Ureter (tissue), 1 donor: ENCODE data around the gene GAS7. TPM values are rescaled to one million over a fixed set of nuclear protein-coding genes. Genes with fewer than 3 reads are reported as not detected.

Source experiments
- DNase-seq: peaks from one replicate; pipeline ENCODE4 v3.0.0-alpha.2; 2020; ENCODE audit warnings: low spot score
- total RNA-seq: library from RNA; stranded (reverse); gene quantifications from one replicate; pipeline ENCODE4 v1.2.4, GENCODE V29; 2023
- donor health status: DM: yes; HTN: yes; CAD: no.

The GAS7 gene
- total RNA-seq, 1 donor from 2014 or later, result 31.2 TPM

DNA sequence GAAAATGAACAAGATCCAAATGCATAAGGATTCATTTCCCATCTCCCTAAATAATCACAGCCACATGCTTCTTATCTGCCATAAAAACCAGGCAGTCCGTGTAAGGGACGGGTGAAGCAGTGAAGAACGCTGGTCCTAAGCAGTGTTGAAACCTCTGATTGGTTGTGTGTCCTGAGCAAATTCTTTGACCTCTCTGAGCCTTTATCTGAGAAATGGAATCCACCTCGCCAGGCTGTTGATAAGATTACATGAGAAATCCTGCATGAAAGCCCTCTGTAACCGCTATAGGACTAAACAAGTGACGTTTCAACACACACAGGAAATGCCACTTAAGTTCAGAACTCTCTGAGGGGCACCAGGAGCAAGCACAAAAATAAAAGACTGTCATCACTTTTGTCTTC lies 26.8 kb downstream of the GAS7 start:
- DNase-seq, result no peak

DNA sequence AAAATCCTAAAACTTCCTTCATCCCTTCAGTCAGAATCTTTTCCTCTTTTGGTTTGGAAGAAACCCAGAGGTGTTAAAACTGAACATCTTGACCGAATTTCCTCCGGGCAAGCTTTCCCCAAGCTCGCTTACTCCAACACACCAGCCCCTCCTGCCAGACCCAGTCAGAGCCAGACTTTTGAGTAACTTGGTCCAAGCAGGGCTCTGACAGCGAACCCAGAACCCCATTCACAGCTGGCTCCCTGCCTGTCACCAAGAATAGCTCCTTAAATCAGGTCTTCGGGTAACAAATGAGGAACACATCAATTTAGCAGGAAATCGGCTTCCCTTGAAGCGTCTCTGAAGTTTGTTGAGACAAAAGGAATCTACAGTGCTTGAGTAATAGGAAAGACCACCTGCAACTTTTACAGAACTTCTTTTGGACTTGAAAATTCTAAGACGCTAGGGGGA lies 27.3 kb downstream of the GAS7 start:
- no peak for DNase-seq

DNA sequence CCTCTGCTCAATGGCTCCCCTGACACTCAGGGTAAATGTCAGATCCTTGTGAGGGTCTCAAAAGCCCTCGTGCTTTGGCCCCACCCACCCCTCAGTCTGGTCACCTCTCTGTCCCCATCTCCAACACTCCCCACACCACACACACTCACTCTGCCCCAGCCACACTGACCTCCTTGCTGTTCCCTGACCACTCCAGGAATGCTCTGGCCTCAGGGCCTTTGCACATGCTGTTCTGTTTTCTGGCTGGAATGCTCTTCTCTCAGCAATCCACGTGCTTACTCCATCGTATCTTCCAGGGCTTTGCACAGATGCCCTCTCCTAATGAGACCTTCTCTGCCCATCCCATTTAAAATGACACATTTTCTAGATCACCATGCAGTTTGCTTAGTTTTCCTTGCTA lies 28.2 kb downstream of the GAS7 start:
- no peak for DNase-seq

DNA sequence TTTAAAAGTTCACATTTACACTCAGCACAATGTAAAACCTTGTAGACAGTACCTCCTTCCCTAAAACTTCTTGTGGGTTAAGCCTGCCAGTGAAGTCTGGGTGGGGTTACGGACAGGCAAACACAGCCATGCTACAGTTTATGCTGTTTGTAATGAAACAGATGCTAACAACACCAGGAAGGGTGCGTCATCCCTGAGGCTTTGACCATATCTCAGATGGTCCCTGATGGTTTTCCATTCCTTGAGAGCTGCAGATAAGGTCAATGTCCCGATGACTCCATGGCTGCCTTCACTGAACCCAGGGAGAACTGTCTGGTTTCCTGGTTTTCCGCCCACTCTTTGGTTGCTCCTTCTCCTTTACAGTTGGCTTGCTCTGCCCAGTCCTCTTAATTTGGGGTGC lies 29.1 kb downstream of the GAS7 start:
- DNase-seq, result no peak

DNA sequence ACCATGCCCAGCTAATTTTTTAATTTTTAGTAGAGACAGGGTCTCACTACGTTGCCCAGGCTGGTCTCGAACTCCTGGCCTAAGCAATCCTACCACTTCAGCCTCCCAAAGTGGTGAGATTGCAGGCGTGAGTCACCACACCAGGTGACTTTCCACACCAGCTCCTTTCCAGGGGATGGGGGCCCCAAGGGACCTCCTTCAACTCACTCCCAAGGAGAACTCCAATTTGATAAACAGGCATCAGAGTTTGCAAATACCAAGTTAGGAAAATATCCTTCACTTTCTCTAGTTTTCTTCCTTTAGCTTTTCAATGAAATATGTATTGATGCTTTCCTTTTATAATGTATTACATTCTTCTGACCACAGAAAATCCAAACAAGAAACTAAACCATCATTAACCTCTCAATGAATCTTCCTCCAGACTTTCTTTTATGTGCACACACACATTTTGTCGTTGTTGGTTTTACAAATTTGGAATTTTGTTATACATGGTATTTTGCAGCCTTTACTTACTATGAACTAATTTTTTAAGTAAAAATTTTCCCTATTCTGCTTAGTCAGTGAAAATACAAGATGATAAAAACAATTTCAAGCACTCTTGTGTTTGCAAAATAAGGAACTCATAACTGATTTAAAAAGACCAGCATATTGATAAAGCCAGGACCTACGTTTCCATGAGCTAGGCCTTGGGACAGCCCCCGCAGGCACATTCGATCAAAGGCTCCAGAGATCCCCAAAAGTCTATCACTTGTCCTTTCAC lies 32.0 kb downstream of the GAS7 start:
- DNase-seq, result no peak

DNA sequence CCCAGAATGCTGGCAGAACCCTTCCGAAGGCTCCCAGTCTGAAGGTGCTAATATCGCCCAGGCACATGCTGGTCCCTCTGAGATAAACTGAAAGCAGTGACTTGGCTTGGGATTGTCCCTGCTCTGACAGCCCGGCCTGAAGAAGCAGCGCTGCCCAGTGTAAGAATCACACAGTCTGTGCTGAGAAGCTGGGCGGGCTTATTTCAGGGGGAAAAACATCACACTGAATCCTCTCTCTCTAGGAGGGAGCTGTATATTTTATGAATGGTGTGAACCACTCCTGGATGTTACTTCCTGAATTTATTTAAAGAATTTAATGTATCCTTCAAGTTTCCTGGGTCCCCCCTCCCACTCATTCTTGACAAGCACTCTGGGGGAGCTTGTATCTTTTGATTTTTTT lies 36.3 kb downstream of the GAS7 start:
- DNase-seq, result no peak

DNA sequence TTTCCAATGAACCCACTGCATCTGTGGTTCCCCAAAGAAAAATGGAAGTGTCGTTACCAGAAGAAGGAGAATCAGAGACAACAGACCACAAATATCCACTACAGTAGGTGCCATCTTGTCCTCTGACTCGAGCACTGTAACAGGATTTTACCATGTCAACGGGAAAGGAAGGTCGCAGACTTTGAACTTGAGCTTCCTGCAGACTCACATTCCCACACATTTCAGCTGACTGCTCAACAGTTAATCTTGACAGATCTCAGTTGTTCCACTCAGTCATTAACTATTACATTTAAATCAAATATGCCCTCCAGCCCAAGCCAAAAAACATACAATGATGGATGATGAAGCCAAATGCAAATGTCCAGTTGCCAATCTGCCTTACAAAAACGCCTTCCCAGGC lies 37.0 kb downstream of the GAS7 start:
- no peak for DNase-seq

DNA sequence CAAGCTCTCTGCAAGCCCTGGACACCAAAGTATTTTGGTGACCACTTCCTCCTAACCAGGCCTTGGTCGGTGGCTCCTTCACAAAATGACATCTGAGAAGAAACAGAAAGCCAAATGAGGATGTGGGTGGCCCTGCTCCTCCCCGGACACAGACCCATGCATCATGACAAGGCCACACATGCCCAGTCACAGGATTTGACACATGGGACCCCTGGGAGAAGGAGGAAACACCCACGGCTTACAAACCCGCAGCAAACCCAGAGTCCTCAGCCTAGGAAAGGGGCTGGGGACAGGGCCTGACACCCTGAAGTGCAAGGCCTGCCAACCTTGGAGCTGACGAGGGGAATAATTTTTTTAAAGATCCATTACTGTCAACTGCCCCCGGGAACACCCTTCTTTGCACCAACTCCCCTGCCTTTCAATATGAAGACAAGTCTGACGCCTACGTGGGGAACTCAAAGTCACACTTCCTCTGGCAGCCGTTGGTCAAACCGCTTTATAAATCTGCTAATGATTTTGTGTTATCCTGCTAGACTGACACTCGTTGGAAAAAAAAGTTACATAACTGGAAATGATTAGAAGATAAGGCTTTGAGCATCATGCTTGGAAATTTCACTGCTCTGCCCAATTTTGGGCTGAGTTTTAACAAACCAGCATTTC lies 41.3 kb downstream of the GAS7 start:
- DNase-seq, result no peak

DNA sequence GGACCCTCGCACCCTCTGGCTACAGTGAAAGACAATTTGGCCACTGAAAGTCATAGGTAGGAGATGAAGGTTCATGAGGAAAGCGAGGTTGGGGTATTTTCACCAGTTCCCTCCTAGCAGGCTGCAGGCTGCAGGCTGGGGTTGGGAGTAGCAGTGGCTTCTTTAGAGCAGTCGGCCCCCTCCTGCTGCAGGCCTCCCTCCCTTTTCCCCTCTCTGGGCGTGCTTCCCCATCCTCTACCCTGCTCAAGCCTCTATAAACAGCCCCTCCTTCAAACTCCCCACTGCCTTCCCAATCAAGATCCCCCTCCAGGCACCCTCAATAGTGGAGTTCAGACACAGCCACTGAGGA lies 41.8 kb downstream of the GAS7 start:
- DNase-seq, result no peak

DNA sequence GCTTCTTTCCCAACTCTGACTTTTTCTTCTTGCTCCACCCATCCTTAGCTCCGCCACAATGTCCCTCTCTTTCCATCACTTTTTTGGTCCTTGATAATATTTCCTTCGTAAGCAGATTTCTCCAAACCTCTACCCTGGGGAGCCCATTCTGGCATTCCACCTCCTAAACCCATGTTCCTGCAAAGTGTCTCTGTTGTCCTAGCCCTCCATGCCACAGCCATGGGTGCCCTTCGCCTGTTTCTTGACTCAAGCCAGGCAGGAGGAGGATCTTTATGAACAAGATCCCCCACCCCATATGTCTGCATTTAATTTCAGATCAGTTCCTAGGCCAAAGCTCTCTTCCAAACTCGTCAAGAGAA lies 42.4 kb downstream of the GAS7 start:
- DNase-seq, result no peak

DNA sequence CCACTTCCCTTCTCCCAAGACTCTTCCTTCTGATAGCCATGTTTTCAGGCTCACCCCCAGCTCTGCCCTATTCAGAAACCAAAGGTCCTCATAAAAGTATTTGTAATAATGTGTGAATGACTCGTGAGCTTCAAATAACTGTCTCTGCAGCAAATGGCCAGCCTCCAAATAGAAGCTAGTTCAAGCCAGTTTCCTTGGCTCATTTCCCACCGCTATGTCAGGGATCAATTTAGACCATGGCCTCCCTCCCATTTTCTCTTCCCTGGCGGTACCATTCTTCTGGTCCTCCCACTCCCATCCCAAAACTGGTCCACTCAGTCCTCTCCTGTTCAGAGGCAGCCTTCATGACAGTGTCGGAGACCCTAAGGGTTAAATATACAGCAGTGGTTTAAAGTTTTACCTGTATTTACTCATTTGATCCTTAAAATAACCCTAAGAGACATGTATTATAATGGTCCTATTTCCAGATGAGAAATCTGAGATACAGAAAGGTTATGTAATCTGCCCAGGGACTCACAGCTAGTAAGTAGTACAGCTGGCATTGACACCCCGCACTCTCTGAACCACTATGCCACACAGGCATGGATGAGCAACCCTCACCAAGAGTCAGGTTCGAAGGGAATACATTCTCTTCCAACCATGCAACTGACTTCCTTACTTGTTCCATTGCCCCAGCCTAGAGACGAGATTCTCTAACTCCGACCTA lies 42.9 kb downstream of the GAS7 start:
- no peak for DNase-seq

DNA sequence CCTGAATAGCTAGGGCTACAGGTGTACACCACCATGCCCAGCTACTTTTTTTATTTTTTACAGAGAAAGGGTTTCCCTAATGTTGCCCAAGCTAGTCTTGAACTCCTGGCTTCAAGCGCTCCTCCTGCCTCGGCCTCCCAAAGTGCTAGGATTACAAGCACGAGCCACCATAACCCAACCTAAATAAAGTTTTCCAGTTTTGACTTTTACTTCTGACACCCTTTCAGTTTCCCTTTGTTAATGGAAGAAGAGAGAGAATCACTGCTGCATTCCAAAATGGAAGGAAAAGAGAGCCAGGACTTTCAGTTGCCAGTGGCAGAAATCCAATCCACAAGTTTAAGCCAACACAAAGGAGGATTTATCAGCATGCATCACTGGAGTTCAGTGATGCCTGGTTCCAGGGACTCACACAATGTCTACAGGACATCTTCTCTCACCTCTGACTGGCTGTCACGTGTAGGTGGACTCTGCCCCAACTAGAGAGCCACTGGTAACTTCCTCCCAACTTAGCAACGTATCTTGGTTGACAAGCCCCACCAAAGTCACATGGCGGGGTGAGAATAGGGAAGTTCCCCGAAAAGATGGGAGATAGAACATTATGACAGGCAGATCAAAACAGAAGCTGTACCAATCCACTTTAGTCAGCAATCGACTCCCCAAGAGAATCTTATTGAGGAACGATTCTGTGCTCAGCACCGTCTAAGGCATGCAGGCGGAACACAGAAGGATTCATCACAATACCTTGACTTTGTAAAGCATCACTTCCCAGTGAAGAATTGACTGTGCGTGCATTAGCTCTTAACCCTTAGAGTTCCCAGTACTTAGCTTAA lies 46.5 kb downstream of the GAS7 start:
- no peak for DNase-seq

DNA sequence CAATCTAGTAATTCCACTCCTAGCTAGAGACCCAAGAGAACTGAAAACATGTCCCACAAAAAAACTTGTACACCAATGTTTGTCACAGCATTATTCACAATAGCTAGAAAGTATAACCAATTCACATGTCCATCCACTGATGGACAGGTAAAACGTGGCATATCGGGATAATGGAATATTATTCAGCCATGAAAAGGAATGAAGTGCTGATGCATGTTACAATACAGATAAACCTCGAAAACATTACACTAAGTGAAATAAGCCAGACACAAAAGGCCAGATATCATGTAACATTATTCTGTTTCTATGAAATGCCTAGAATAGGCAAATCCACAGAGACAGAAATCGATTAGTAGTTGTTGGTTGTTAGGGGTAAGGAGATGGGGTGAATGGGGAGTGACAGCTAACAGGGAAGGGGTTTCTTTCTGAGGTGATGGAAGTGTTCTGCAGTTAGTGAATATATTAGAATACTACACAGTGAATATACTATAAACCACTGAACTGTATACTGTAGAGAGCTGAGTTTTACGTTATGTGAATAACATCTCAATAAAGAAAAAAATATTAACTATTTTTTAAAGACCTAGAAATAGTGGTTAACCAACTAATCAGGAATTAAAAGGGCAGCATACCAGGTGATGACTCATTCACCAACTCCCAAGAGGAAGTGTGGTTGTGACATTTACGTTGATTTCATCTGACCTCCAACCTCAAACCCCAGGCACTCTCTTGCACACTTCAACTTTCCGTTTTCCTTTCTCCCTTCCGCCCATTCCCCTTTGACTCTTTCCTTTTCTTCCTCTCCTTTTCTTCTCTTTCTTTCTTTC lies 48.6 kb downstream of the GAS7 start:
- DNase-seq, result no peak

DNA sequence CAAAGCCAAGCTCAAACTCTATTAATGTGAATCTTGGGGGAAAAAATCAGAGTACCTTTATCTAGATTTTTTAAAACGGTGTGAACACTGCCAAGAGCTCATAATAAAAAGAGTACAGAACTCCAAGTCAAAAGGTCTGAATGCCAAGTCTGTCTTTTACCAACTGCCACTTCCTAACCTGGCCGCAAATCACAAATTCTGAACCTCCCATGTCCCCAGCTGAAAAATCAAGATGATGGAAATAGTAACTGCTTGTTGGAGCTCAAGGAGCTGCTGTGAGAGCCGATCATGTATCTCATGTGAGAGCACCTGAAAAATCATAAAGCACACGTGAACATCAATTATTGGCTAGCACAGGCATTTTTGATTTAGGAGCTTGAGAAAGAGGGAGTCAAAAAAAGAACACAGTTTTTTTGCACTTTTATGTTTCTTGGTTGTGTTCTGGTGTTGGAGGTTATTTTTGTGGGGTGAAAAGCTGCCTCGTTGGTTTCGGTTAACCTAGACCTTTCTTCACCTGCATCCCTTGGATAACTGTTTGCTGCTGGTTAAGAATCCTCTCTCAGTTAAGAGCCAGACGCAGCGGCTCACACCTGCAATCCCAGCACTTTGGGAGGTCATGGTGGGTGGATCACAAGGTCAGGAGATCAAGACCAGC lies 50.5 kb downstream of the GAS7 start:
- DNase-seq, result no peak

DNA sequence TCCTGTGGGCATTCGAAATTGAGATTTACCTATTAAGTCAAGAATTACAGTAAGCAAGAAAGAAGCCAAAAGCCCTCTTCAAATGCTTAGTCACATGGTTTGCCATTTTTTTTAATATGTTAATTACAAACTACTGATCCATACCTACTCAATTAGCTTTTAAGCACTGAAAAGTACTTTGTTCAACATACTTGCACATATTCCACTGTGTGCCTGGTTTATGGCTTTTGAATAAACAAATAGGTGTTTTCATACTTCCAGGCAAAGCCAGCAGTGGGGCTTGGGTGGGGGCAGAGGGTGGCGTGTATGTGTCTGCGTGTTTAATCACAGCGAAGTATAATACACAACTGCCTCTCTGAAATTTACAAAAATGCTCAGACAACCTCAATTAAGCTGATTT lies 51.4 kb downstream of the GAS7 start:
- no peak for DNase-seq

DNA sequence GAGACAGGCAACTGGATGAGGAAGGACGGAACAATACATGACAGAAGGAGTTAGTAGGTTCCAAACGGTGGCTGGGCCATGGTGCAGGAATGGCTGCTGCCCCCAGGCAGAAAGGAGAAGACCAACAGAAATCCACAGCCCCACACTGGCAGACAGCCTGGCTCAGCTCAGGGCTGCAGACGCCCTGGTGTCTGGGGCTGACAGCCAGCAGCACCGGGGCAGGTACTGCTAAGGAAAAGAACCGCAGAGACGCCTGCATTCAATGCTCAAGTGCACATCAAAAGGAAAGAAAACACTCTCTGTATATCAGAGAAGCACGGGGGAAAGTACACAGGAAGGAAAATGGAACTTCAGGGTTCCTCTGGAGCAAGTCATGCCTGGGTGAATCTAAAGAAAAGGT lies 53.4 kb downstream of the GAS7 start:
- no peak for DNase-seq

DNA sequence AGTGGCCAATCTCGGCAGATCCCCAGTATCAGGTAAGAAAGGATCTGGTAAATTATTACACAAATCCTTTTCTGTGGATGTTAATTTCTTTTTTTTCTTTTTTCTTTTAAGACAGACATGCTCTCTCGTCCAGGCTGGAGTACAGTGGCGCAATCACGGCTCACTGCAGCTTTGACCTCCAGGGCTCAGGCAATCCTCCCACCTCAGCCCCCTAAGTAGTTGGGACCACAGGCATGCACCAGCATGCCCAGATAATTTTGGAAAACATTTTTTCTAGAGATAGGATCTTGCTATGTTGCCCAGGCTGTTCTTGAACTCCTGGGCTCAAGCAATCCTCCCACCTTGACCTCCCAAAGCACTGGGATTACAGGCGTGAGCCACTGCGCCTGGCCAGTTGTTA lies 54.0 kb downstream of the GAS7 start:
- no peak for DNase-seq

DNA sequence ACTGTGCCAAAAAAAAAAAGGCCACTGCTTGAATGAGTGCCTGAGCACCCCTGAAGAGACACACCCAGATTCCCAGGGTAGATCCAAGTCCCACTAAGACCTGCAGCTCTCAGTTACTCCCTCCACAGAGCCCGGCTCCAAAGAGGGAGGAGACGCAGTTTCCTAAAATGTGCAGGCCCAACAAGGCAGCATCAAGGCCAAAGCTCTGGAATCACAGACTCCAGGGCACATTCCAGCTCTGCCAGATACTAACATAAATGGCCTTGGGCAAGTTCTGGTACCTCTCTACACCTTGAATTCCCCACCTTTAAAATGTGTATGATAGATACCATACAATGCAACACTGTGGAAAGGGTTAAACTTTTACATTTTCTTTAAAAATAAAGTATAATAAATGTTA lies 57.0 kb downstream of the GAS7 start:
- DNase-seq, result no peak

DNA sequence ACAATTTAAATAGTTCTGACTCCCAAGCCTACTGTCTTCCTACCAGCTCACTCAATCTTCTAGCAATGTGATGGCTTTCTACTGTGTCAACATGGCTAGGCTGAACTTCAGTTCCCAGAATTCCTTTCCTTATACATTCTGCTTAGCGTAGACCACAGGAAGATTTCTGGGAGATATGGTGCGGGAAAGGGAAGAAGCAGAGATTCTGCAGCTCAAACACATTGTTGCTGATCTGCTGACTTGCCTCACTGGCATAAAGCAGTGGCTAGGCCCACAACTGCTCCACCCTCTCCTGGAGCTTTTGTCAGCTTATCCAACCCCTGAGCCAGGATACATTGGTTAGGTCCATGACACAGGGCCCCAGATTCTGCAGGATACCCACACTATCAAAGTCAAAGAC lies 58.8 kb downstream of the GAS7 start:
- DNase-seq, result no peak

DNA sequence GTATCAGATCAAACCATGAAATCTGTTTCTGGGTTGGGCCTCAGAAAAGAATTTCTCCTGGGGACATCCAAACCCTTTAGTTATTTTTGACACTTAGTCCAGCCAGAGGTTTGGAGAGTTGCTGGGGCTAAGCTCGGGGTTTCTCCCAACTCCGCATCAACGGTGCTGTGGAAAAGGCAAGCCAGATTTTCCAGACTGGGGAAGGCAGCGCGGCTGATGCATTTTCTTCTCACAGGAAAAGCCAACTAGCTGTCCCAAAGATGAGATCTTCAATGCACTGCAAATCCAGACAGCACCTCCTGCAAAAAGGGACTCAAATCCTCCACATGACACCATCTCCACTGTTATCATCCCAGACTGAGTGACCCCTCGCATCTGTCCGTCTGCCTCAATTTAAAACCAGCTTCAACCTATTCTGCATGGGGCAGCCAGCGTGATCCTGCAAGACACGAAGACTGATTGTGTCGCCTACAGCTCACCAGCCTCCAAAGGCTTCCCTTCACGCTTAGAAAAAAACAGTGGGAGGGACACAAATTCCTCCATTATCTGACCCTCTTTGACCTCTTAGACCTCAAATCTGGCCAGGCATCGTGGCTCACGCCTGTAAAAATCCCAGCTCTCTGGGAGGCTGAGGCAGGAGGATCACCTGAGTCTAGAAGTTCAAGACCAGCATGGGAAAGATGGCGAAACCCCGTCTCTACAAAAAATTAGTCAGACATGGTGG lies 62.0 kb downstream of the GAS7 start:
- DNase-seq, result no peak
